Measurements from ENCODE around the gene RIIAD1.
"Not testable (repeated sequence)": the region's sequence is repeated elsewhere in the genome, so short reads cannot be mapped to it uniquely, and the experiment has no call there.

RIIAD1 gene

DNA sequence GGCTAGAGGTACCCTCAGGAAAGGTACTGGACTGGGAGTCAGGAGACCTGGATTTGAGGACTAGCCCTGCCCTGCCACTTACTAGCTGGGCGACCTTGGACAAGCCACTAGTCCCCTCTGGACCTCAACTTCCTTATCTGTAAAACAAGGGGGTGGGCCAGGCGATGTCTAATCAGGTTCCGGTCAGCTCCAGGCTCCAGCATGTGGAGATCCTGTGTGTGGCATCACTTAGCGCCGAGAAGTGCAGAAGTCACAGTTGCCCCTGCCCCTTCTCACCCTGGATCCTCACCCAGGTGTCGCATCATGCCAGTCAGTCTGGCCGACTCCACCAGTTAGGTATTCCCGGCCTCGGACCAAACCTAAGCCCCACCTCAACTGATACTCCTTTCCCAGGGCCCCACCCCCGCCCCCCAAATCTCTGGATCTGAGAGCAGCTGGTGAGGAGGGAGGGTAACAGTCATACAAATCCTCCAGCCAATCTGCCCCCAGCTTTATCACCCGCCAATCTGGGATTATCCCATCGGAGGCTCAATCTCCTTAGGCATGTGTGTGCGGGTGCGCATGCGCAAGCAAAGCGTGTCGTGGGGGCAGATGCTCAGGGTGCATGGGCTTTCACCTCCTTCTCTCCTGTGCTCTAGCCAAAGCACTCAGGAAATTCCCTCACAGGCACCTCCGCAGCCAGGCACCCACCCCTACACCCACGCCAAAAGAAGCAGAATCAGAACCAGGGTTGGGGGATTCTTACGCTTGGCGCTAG lies 10.1 kb upstream of the RIIAD1 start:
- no peak for DNase-seq

DNA sequence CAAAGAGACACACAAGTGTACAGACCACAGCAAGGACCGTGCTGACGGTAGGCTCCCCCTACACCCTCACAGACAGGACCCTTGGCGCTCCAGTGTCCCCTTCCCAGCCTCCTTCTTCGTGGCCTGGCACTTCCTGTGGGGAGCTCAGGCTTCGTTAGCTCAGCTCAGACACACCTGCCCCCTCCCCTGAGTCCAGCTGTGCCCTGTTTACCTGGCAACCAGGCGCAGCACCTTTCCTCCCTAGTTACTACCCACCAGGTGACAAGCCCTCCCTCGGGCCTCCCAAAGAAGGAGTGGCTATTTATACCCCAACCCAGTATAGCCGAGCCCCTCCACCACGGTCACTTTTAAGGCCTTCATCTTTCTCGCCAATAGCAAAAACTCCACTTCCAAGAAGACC lies 9.4 kb upstream of the RIIAD1 start:
- DNase-seq, result no peak

DNA sequence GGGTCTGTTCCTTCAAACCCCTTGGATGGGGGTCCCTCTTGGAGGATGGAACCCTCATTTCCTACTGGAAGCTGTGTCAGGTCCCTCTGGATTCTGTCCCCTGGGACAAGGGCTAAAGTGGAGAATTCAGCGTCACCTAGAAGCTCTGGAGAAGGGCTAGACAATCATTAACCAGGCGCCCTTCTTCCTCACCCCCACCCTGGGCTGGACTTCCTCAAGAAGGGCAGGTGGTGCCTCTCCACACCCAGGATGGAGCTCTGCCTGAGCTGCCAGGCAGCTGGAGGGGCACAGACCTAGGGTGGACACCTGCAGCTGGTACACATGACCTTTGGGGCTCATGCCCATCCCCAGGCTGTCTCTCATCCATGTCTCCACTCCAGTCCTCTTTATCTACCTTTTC lies 8.3 kb upstream of the RIIAD1 start:
- DNase-seq, result no peak

DNA sequence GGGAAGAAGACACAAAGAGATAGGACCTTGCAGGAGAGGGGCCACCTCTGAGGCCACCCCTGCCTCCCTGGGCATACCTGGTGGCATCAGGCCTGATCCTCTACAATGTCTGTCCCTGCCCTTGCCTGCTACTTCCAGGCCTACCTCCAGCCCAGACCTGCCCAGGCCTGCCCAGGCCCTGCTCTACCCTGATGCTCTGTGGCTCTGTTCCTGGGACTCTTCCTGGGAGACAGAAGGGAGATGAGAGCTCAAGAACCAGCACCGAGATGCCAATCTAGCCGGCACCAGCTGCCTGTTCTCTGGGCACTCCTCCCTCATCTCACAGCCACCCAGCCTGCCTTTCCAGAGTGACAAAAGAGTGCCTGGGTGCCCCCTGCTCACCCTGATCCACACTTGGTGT lies 7.4 kb upstream of the RIIAD1 start:
- no peak for DNase-seq

DNA sequence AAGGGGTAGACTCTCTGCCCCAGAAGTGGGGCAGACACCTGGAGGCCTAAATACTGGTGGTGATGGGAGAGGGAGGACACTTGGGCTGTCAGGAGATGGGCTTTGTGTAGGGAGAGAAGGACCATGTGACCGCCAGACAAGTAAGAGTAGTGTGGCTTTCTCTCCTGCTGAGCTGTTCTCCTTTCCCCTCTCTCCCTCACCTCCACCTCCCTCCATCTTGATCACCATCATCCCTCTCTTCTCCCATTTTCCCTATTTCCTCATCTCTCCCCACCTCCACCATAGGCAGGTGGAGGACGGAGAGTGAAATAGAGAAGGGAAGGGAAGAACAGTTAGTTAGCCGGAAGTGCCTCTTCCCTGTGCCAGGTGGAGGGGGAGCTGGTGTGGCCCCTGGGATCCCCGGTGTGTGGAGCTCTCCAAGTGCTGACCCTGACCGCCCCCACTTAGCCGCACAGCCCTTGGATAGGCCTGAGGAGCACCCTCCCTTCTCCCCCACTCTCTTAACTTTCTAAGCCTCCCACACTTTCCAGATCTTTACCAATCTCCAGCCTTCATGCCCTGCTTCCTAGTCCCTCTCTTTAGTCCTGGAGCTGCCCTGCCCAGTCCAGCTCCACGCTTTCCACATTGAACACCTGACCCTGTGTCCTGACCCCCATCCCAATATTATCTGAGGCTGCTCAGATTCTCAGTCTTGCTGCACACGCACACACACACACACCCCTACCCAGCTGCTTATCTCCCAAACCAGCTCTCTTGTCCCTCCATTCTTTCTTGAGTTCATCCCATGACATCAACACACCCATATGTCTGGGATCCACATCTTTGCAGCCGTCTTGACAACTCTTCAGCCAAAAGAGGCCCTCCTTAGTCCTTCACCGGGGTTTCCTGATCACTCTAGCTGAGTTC lies 6.2 kb upstream of the RIIAD1 start:
- DNase-seq, result no peak

DNA sequence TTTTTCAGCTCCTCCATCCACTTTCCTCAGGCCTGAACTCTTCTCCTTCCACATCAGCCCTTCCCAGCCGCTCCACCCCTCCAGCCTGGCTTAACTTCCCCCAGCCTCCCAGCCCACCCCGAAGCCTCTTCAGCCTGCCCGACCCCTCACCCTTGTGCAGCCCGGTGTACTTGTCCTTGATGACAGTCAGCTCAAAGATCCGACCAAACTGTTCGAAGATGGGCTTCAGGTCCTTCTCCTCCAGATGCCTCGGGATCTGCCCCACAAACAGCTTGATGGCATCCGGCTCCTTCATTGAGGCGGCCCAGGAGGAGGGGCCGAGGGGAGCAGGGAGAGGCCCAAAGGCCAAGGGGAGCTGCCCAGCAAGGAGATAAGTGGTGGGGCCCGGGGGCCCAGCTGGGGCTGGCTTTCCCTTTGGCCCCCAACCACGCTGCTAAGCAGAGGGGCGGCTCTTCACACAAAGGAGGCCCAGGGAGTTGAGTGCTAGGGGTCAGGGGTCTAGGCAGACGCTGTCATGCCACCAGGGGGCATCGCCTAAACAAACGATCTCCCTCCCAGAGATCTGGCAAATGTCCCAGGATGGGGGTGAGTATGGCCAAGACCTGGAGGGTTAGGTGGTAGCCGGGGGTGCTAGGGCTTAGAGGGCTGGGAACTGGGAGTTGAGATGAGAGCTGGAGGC lies 5.5 kb upstream of the RIIAD1 start:
- no peak for DNase-seq

DNA sequence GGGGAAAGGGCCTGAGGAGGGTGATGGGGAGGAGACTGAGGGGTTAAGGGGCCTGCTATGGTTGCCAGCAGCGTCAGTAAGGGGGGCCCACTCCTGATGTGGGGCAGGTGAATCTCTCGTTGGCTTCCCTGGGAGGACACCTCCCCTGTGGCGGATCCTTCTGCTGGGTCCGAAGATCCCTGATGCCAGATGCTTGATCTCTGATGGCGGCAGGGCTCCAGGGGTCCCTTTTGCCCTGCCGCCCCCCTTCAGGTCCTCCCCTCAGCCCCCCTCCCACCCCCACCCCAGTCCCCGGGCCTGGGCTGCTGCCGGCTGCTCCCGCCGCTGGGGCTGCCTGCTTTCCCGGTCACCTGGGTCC lies 4.9 kb upstream of the RIIAD1 start:
- DNase-seq, result no peak

DNA sequence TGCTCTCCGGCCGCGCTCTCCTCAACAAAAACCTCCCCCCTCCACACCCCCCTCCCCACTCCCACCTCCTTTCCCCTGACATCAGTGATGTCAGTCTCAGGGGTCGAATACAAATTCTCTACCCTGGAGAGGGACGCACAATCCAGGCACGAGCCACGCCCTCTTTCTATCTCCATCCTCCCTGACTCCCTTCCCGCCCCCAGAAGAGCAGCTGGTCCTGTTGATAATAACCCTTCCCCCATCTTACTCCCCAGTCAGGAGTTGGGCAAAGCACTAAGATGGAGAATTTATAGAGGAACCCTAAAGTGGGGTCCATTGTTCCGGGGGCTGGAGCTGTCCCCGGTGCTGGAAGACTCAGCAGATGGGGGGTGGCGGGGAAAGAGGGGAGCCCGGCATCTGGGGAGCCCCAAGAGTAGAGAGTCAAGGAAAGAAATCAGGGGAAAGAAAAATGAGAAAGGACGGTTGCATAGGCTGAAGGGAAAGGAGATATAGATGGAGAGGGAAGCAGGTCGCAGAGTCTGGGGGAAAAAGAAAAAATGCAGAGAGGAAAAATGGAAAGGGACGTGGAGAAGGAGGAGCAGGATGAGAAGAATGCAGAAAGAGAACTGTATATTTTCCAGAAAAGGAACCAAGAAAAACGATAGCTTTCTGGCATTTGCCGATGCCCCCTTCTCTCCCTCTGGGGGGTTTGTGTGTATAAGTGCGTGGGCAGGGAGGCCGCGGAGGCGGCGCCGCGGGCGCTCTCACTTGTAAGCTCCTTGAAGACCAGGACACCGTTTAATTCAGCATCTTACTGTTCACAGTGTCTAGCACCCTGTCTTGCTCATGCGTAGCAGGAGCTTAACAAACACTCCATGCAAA lies 4.3 kb upstream of the RIIAD1 start, which contains the start of gene CELF3:
Gene CELF3 (minus strand): TSS at position 33 of the 861 bp plus-strand sequence. CDS start 783 bp downstream, outside the sequence.
- no peak for DNase-seq

DNA sequence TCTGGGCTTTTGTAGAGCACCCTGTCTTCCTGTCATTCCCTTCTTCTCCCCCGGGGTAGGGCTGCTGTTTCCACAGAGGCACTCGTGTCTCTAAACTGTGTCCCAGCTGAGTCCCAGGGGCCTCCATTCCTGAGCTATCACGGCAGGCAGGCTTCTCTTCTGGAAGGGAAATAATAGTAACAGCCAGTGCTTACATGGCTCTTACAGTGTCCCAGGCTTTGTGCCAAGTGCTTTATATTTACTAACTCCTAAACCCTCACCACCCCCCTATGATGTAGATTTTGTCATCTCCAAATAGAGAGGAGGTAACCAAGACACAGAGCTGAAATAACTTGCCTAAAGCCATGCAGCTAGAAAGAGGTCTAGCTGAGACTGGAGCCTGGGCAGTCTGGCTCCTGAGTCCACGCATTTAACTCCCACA lies 3.3 kb upstream of the RIIAD1 start:
- no peak for DNase-seq

DNA sequence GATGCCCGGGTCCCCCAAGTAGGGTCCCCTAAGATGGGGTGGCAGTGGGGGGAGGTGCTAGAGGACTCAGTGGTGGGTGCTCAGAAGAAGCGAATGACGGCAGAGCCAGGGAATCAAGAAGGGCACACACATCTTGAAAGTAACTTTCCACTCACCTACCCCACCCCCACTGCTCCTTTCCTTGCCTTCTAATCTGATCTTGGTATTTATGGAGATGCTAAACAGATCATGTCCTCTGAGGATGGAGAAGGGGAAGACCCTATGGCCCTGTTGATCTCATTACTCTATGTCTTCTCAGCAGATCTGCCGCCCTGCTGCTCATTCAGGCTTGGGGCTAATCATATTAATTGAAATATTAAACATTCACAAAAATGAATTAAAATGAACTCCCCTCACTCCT lies 2.7 kb upstream of the RIIAD1 start:
- no peak for DNase-seq

DNA sequence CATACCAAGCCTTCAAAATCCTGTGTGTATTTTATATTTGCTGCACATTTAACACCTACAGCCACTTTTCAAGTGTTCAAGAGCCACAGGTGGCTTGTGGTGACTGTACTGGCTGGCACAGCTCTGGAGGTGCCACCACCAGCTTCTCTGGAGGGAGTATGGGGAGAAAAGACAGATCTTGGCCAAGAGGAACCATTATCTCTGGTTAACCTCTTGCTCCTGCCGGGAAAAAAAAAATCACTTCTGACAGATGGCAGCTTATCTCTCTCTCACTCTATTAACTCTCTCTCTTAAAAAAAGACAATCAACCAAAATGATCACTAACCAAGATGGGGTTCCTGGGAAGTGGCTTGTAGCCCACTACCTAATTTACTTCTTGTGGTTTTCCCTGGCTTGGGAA lies 1.2 kb upstream of the RIIAD1 start:
- no peak for DNase-seq

DNA sequence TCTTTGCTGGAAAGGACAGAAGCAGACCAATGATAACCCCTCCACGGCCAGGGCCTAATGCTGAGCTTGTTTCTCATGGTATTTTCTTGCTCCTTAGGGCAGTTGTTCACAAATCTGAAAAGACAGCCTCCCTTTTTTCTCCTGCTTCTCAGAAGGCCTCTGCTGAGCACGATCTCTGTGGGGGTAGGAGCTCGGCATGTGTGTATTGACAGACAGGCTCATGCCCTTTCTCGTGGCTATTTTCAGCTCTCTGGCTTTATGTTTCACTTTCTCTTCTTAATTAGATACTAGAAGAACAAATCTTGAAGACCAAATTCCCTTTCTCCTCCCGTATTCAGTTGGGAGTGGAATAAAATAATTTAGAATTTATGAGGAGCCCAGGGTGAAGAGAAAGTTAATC lies 768 bp upstream of the RIIAD1 start:
- no peak for DNase-seq

DNA sequence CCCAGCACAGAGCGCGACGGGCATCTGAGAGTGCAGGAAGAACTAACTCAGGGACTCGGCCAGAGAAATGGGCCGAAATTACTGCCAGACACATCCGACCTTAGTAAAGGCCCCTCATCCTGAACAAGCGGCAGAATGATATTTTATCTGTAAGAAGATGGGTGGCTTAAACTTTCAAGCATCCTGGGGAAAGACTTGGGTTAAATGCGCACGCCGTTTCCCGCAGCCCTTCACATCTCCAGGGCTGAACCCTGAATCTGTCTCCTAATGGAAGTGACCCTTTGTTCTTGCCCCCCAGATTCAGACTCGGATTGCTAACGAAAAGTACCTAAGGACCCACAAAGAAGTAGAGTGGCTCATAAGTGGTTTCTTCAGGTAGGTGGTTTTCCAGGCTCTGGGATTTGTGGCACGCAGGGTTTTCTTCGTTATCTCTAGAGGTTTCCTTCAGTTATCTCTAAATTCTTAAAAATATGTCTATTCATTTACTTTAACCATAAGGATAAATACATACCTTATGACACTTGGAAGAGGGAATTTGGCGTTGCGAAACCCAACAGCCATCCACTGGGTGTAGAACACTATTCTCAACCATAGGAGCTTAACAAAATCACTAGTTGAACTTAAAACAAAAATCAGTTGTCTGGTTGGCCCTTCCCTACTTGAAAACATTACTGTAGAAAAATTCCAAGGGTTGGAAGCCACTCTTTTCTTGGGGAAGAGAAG lies 627 bp downstream of the RIIAD1 start:
- no peak for DNase-seq

DNA sequence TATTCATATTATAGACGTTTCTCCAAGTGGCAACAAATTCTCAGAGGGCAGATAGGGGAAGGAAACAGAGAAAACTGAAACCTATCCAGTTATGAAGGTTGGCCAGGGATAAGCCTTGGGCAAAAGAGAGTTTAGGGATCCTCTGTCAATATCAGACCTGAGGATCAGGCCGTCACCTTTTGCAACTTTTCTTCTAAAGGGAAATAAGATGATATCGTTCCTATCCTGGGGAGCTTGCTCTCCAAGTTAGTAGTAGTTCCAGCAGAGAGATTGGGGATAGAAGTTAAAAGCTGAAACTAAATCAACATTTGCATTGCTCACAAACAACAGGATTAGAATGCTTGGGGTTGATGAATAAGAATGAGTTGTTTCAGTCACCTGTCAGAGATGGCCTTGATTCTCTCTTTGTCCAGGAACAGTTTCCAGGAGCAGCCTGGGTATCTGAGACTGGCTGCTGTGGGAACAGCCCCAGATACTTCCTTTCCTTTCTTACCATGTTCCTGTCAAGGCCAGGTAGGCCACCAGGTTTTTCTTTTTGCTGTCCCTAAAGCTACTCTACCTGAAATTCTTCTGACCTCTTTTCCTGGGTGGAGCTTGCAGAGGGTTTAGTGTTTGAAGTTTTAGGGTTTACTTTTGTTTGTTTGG lies 2.5 kb downstream of the RIIAD1 start:
- DNase-seq, result no peak

DNA sequence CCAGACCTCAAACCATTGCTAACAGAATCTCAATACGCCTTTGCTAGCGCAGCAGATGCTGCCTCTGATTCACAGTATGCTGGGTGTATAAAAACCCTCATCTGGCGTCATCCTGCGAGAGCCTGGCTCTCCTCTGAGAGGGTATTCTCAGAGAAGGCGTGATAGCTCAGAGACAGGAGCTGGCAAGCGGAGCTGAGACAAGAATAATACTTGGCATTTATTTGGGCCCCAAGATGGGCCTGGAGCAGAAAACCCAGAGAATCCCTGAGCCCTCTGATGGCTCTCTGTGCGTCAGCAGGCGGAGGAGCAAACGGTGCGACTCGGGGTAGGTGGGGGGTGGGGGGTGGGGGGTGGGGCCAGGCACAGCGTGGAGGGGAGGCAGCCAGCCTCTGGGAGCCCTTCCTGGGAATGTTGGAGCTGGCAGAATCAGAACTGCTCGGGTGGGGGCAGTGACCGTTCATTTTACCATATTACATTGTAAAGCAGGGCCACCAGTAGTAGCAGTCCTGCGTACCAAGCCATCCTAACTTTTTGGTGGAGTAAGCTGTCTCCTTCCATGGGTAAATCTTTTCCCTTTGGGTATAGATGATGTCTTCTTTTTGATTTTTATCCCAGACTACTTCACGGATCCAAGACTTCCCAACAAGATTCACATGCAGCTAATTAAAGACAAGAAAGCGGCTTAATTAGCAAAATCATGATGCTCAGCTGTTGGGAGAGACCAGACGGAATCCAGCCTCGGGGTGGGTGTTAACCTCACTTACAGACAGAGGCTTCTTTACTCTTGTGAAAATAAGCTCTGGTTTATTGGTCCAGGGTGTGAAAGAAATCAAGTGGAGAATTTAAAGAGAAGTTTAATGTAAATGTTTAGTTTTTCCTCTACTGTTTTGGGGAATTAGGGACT lies 7.1 kb downstream of the RIIAD1 start:
- no peak for DNase-seq

DNA sequence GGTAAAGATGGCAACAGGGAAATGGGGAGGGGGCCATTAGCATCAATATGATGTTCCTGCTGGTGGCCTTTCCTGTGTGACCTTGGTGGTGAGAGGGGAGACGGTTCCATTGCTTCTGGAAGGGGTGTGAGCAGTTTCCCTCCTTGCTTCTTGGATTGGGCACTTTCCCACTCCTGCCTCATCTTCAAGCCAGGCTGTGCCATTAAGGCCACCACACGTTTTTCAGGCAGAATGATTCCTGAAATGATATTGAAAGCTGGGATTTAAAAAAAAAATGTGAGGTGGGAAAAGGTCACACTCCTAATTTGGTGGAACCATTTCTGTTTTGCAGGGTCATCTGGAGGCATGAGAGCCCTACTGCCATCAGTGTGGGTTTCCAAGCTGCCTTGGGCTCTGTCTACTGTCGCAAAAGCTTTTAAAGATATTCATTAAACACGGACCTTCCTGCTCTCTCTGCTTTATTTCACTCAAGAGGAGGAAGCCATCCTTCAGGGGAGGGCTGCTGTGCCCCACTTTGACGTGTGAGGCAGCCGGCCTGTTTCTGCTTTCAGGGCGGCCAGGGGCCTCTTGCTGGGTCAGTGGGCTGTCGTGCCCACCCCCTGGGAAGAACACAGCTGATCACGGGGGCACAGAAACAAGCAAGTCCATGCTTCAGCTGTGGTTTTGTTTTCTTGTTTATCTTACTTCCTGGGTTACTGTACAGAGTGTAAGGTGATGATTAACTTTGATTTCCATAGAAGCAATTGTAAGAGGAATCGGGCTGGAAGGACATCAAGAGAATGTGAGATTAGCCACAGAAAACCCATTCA lies 8.0 kb downstream of the RIIAD1 start:
- DNase-seq, result no peak

DNA sequence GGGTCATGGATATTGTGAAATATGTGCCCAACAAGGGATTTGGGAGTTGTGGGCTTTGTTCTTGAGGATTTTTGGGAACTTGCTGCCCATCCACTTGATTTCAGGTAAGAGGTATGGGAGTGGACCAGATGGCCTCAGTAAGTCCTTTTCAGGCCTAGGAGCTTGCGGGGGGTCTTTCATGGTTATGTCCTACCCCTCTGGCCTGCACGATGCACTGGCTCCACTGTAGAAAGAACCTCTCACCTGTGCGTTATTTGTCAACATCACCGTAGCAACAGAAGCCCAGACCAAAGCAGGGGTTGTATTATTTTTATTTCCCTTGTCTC lies 8.6 kb downstream of the RIIAD1 start:
- no peak for DNase-seq

DNA sequence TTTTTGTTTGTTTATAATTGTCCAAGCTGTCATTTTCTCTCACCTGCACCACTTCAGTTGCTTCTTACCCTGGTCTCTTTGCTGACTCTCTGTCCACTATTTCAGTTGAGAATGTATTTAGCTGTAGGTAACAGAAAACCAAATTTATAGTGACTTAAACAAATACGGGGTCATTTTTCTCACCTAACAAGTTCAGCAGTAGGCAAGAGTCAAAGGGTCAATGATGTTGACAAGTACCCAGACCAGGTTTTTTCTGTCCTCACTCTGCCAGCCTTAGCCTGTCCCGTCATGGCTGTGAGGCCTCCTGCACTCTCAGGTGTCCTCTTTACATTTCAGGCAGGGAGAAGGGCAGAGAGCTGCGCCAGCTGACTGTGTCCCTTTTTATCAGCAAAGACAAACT lies 11.8 kb downstream of the RIIAD1 start:
- DNase-seq, result no peak

DNA sequence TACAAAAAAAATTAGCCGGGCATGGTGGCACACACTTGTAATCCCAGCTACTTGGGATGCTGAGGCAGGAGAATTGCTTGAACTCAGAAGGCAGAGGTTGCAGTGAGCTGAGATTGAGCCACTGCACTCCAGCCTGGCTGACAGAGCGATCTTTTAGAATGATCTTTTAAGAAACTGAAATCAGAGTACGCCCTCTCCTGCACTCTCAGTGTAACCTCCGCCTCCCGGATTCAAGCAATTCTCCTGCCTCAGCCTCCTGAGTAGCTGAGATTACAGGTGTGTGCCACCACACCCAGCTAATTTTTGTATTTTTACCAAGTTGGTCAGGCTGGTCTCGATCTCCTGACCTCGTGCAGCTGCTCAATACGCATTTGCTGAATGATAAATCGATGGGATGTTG lies 12.7 kb downstream of the RIIAD1 start:
- not testable (repeated sequence) for DNase-seq

DNA sequence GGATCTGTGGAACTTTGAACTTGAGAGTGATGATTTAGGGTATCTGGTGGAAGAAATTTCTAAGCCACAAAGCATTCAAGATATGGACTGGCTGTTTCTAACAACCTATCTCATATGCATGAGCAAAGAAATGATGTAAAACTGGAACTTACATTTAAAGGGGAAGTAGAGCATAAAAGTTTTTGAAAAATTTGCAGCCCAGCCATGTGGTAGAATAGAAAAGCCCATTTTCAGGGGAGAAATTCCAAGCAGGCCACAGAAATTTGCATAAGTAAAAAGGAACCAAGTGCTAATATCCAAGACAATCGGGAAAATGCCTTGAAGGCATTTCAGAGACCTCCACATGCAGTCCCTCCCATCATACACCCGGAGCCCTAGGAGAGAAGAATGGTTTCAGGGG lies 15.7 kb downstream of the RIIAD1 start:
- DNase-seq, result no peak
